Measurements from ENCODE around the gene UCP1.
"Not testable (repeated sequence)": the region's sequence is repeated elsewhere in the genome, so short reads cannot be mapped to it uniquely, and the experiment has no call there.

- TF ChIP-seq CTCF (conservative IDR thresholded peaks at IDR 0.05); ZFX (IDR thresholded peaks at IDR 0.05): not testable (repeated sequence)
These were observed 55.0 kb downstream of the UCP1 start for GRCh38 chr4:140513765-140514164.
